H1 (cell line): ENCODE data around the gene P2RX6. TPM values are rescaled to one million over a fixed set of nuclear protein-coding genes. Genes with fewer than 3 reads are reported as not detected.

Source experiments
- RNF2 ChIP-seq: fragments of 200-900, 300-1000 bp; sonication (generic); IDR thresholded peaks from 2 replicates; pipeline ENCODE4 v1.7.1; 2016; ENCODE audit warnings: borderline replicate concordance, low read depth, mild to moderate bottlenecking, antibody characterized with exemption, low read length; ENCODE audit not compliant: poor library complexity, severe bottlenecking; ENCODE audit errors: missing control alignments
- polyA plus RNA-seq, 7 experiments: library from polyadenylated mRNA; depleted of rRNA in 3 of 7; stranded (reverse) in 5 of 7; unstranded in 2 of 7; fragments of >200 nt in 5 of 7; fragments of 200-250 nt in 2 of 7; gene quantifications; 1 replicate in 5 of 7; 2 replicates in 1 of 7; 4 replicates in 1 of 7; pipeline versions ENCODE4 v1.2.1 to v1.2.3, GENCODE V29; 2011 to 2013; ENCODE audit warnings: missing spikeins in 2 of 7, mixed read lengths in 2 of 7
- total RNA-seq: library from RNA; stranded (reverse); fragmentation: NEBNext Ultra II Directional; extraction: Animal tissue kit (Norgen Biotek cat#: 25700); gene quantifications from 2 replicates; pipeline ENCODE4 v1.2.1, GENCODE V29; 2021

The P2RX6 gene
- total and polyA plus RNA-seq, 2 of the 8 experiments (the other 6 are each of a cell fraction or from before 2014, with no cell fraction given) = 0.09 TPM; not detected in 1

DNA sequence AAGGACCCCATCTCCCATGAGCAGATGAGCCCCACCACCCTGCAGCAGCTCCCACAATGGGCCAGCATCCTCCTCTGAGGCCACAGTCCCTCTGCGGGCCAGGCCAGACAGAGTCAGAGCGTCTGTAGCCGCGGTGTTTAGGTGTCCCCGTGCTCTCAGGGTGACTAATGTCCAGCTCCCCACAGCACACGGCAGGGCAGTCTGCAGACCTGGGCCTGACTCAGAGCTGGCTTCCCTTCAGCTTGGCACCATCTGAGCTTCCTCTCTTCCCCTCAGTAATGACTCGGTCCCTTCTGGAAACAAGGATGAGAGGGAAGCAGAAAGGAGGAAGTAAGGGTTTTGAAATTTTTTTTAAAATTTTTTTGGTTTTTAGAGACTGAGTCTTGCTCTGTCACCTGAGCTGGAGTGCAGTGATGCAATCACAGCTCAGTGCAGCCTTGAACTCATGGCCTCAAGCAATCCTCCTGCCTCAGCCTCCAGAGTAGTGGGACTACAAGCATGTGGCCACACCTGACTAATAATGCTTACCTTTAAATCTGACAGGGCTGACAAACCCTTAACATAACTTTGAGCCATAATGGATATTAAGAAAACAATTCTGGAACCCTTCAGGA, 59.2 kb downstream of the P2RX6 start (continued):
- TF ChIP-seq RNF2 = no peak
